Measurements from ENCODE around the gene ANK3.

GRCh38 chr10:60384708-60385398 lies 4.8 kb downstream of the ANK3 start:
- no peak for TF ChIP-seq GATA3 (IDR thresholded peaks at IDR 0.05; ENCODE audit: low read depth, low read length)
- no peak for TF ChIP-seq GATA2 (IDR thresholded peaks at IDR 0.05; ENCODE audit: low read depth, low read length)
